ENCODE data around the gene CAMTA1.
A peak's percentile ranks its signal among the peaks of the same experiment; 100 is the strongest.

Gene CAMTA1

GRCh38 chr1:7752512-7753417 is 967.5 kb downstream of the CAMTA1 start:
- TF ChIP-seq CSRNP3 (CRISPR knock-in tag; IDR thresholded peaks at IDR 0.05), result no peak
- TF ChIP-seq ZNF70 (CRISPR knock-in tag; IDR thresholded peaks at IDR 0.05), result no peak
- no peak for TF ChIP-seq TOX (CRISPR knock-in tag; IDR thresholded peaks at IDR 0.05; ENCODE audit: borderline replicate concordance)
- TF ChIP-seq ZNF565 (CRISPR knock-in tag; conservative IDR thresholded peaks at IDR 0.05; ENCODE audit: low read depth), result no peak
- TF ChIP-seq ZFP3 (CRISPR knock-in tag; IDR thresholded peaks at IDR 0.05), result no peak
- no peak for TF ChIP-seq PATZ1 (CRISPR knock-in tag; IDR thresholded peaks at IDR 0.05; ENCODE audit: borderline replicate concordance)
- TF ChIP-seq SNAI2 (CRISPR knock-in tag; IDR thresholded peaks at IDR 0.05), result no peak
- TF ChIP-seq TCF4 (CRISPR knock-in tag; IDR thresholded peaks at IDR 0.05; ENCODE audit: borderline replicate concordance), result no peak; the same call in 1 of the 2 replicates
- TF ChIP-seq ZNF8 (CRISPR knock-in tag; IDR thresholded peaks at IDR 0.05), result no peak
- TF ChIP-seq ZC3H10 (CRISPR knock-in tag; IDR thresholded peaks at IDR 0.05), result no peak
- TF ChIP-seq ESRRG (CRISPR knock-in tag; IDR thresholded peaks at IDR 0.05), result no peak
- no peak for TF ChIP-seq OSR1 (CRISPR knock-in tag; IDR thresholded peaks at IDR 0.05)
- TF ChIP-seq RARB (CRISPR knock-in tag; IDR thresholded peaks at IDR 0.05), result no peak
- no peak for TF ChIP-seq ARNTL (CRISPR knock-in tag; IDR thresholded peaks at IDR 0.05; ENCODE audit: borderline replicate concordance, low read depth)
- no peak for TF ChIP-seq PPARA (CRISPR knock-in tag; IDR thresholded peaks at IDR 0.05; ENCODE audit: borderline replicate concordance)
- TF ChIP-seq GLIS3 (CRISPR knock-in tag; IDR thresholded peaks at IDR 0.05), result no peak
- TF ChIP-seq BACH2 (CRISPR knock-in tag; IDR thresholded peaks at IDR 0.05; ENCODE audit: borderline replicate concordance), result no peak
- TF ChIP-seq CREB5 (CRISPR knock-in tag; IDR thresholded peaks at IDR 0.05; ENCODE audit: low read depth), result no peak
- no peak for TF ChIP-seq ZFP30 (CRISPR knock-in tag; IDR thresholded peaks at IDR 0.05)
- peak; percentile 89 for ATAC-seq

GRCh38 chr1:7753641-7754040 is 968.4 kb downstream of the CAMTA1 start:
- no peak for ATAC-seq
- TF ChIP-seq CREB5 (CRISPR knock-in tag; IDR thresholded peaks at IDR 0.05; ENCODE audit: low read depth) (no peak), ZFP30 (CRISPR knock-in tag; IDR thresholded peaks at IDR 0.05) (no peak), RARB (CRISPR knock-in tag; IDR thresholded peaks at IDR 0.05) (no peak), OSR1 (CRISPR knock-in tag; IDR thresholded peaks at IDR 0.05) (no peak), ZNF8 (CRISPR knock-in tag; IDR thresholded peaks at IDR 0.05) (no peak), TOX (CRISPR knock-in tag; IDR thresholded peaks at IDR 0.05; ENCODE audit: borderline replicate concordance) (no peak), TSHZ2 (CRISPR knock-in tag; IDR thresholded peaks at IDR 0.05) (no peak), ARNTL (CRISPR knock-in tag; IDR thresholded peaks at IDR 0.05; ENCODE audit: borderline replicate concordance, low read depth) (no peak), PATZ1 (CRISPR knock-in tag; IDR thresholded peaks at IDR 0.05; ENCODE audit: borderline replicate concordance) (no peak), PPARA (CRISPR knock-in tag; IDR thresholded peaks at IDR 0.05; ENCODE audit: borderline replicate concordance) (no peak), POU6F1 (CRISPR knock-in tag; IDR thresholded peaks at IDR 0.05; ENCODE audit: borderline replicate concordance, low read depth) (no peak), ZFP3 (CRISPR knock-in tag; IDR thresholded peaks at IDR 0.05) (no peak), BACH2 (CRISPR knock-in tag; IDR thresholded peaks at IDR 0.05; ENCODE audit: borderline replicate concordance) (no peak), ISL1 (CRISPR knock-in tag; IDR thresholded peaks at IDR 0.05) (no peak), CSRNP3 (CRISPR knock-in tag; IDR thresholded peaks at IDR 0.05) (no peak), ESRRG (CRISPR knock-in tag; IDR thresholded peaks at IDR 0.05) (no peak), GLIS3 (CRISPR knock-in tag; IDR thresholded peaks at IDR 0.05) (no peak), TCF4 (CRISPR knock-in tag; IDR thresholded peaks at IDR 0.05; ENCODE audit: borderline replicate concordance) (no peak), ZNF565 (CRISPR knock-in tag; conservative IDR thresholded peaks at IDR 0.05; ENCODE audit: low read depth) (no peak), CSDC2 (CRISPR knock-in tag; IDR thresholded peaks at IDR 0.05) (no peak)
